Caco-2 (cell line): ENCODE measurements around the gene DDR2. TPM values are rescaled to one million over a fixed set of nuclear protein-coding genes. Genes with fewer than 3 reads are reported as not detected.

ENCODE experiments used
- BruUV-seq: library from RNA; stranded (reverse); fragments of 400-500 nt; replicated peaks from 2 replicates; lab custom pipeline; 2021; lab: Mats Ljungman, UMichigan
- CTCF ChIA-PET: fragments of 300-600 bp; sonication (Branson Sonifier 250); formaldehyde crosslinking; loops from one replicate; lab custom pipeline; 2022; ENCODE audit warnings: antibody characterized with exemption; lab: Charles Lee
- POLR2A ChIA-PET: fragments of 300-600 bp; sonication (Branson Sonifier 250); formaldehyde crosslinking; loops from one replicate; lab custom pipeline; 2022; ENCODE audit warnings: antibody characterized with exemption; lab: Charles Lee
- DNase-seq, 2 experiments: peaks; one replicate each; pipeline versions ENCODE4 v3.0.0 to v3.0.0-alpha.2; 2020 to 2022
- H3K27me3 ChIP-seq: replicated peaks from 2 replicates; pipeline ENCODE4 v1.6.0; 2011; ENCODE audit warnings: low read length; ENCODE audit not compliant: control insufficient read depth, insufficient read depth
- H3K36me3 ChIP-seq: 2 replicates; pipeline ENCODE4 v1.5.1; 2011; ENCODE audit warnings: low read length; ENCODE audit not compliant: control insufficient read depth, insufficient read depth
- H3K4me1 ChIP-seq: fragments of 250-450 bp; sonication (Bioruptor Pico); 2 replicates; pipeline ENCODE4 v1.5.1; 2020; ENCODE audit warnings: mild to moderate bottlenecking
- H3K4me3 ChIP-seq: 2 replicates; pipeline ENCODE4 v1.5.1; 2011; ENCODE audit warnings: low read depth, mild to moderate bottlenecking, control low read depth, low read length
- H3K9me3 ChIP-seq: fragments of 250-450 bp; sonication (Bioruptor Pico); 2 replicates; pipeline ENCODE4 v1.5.1; 2020; ENCODE audit warnings: mild to moderate bottlenecking, moderate library complexity
- H3K27ac Mint-ChIP-seq: one replicate; pipeline ENCODE4 v1.8.0; 2022; ENCODE audit warnings: mixed read lengths; ENCODE audit not compliant: unreplicated experiment
- H3K27me3 Mint-ChIP-seq: one replicate; pipeline ENCODE4 v1.8.0; 2022; ENCODE audit warnings: mixed read lengths; ENCODE audit not compliant: insufficient read depth, unreplicated experiment
- H3K36me3 Mint-ChIP-seq: one replicate; pipeline ENCODE4 v1.8.0; 2022; ENCODE audit warnings: mild to moderate bottlenecking, mixed read lengths; ENCODE audit not compliant: insufficient read depth, unreplicated experiment
- H3K4me1 Mint-ChIP-seq: one replicate; pipeline ENCODE4 v1.8.0; 2022; ENCODE audit warnings: low read depth, mixed read lengths; ENCODE audit not compliant: unreplicated experiment
- H3K4me3 Mint-ChIP-seq: one replicate; pipeline ENCODE4 v1.8.0; 2022; ENCODE audit warnings: mild to moderate bottlenecking, moderate library complexity, mixed read lengths; ENCODE audit not compliant: unreplicated experiment
- H3K9me3 Mint-ChIP-seq: one replicate; pipeline ENCODE4 v1.8.0; 2022; ENCODE audit warnings: mixed read lengths; ENCODE audit not compliant: unreplicated experiment
- CTCF ChIP-seq, 2 experiments: fragments of 200-600 bp in 1 of 2; IDR thresholded peaks; 1 replicate in 1 of 2; 2 replicates in 1 of 2; pipeline versions ENCODE4 v1.5.1 to v1.8.0; 2011 to 2022; ENCODE audit warnings: antibody characterized with exemption in 1 of 2, control low read depth in 1 of 2, inconsistent platforms in 1 of 2, low read depth in 1 of 2, low read length in 1 of 2, mild to moderate bottlenecking in 1 of 2, moderate library complexity in 1 of 2; ENCODE audit not compliant: insufficient read depth in 1 of 2, severe bottlenecking in 1 of 2, unreplicated experiment in 1 of 2
- intact Hi-C: fragments of 100-400 bp; cut with micrococcal nuclease; formaldehyde crosslinking; loops from one replicate; pipeline ENCODE4 v1.10.0; 2022; ENCODE audit not compliant: unreplicated experiment
- total RNA-seq: library from RNA; stranded (reverse); gene quantifications from 2 replicates; pipeline ENCODE4 v1.2.3, GENCODE V29; 2022

DDR2 gene
- total RNA-seq, 1 experiment from 2014 or later: 0.73 TPM

GRCh38 chr1:162691999-162692575 is 59.8 kb downstream of the DDR2 start:
- Histone ChIP-seq H3K4me1 (0 out of 2 replicates have a peak, but pooled peaks cover 7% of the 10 kb centered on the region), H3K27me3 (no peaks in the 10 kb centered on the region), H3K36me3 (no peaks in the 10 kb centered on the region), H3K4me3 (no peak overlapping the region), H3K9me3 (no peaks in the 10 kb centered on the region)
- Mint-ChIP-seq H3K27ac (no peak overlapping the region), H3K36me3 (no peaks in the 10 kb centered on the region), H3K4me1 (peaks cover 12% of the 10 kb centered on the region), H3K4me3 (no peak overlapping the region), H3K27me3 (peaks cover 3% of the 10 kb centered on the region), H3K9me3 (no peaks in the 10 kb centered on the region)
- ChIA-PET POLR2A (no interaction called here), CTCF (no interaction called here)
- intact Hi-C loops: no loop called here
- TF ChIP-seq CTCF (IDR thresholded peaks at IDR 0.05; ENCODE audit: insufficient read depth in 1 of 2, low read depth in 1 of 2, low read length in 1 of 2, severe bottlenecking in 1 of 2, unreplicated experiment in 1 of 2): no peak
- BruUV-seq: no TSS peak
- DNase-seq: no peak

- H3K9me3 Mint-ChIP-seq: no peaks in the 10 kb centered on the region
- no peaks in the 10 kb centered on the region for H3K27me3 ChIP-seq
- H3K4me3 Mint-ChIP-seq: no peak overlapping the region
- H3K9me3 ChIP-seq: no peaks in the 10 kb centered on the region
- no peak overlapping the region for H3K27ac Mint-ChIP-seq
- no peaks in the 10 kb centered on the region for H3K36me3 ChIP-seq
- H3K4me1 ChIP-seq: 0 out of 2 replicates have a peak, but pooled peaks cover 7% of the 10 kb centered on the region
- intact Hi-C loops: no loop called here
- H3K27me3 Mint-ChIP-seq: no peaks in the 10 kb centered on the region
- H3K4me3 ChIP-seq: no peak overlapping the region
- BruUV-seq: no TSS peak
- DNase-seq: no peak
- CTCF ChIA-PET: interaction anchor here (1.7 kb wide), 1 partner anchor 105 kb away, joined by 4 read pairs; no protein-coding TSS in a partner anchor
- POLR2A ChIA-PET: interaction anchor here (0.6 kb wide), 1 partner anchor 175 kb away, joined by 3 read pairs; no protein-coding TSS in a partner anchor
- no peaks in the 10 kb centered on the region for H3K36me3 Mint-ChIP-seq
- no peak for TF ChIP-seq CTCF (IDR thresholded peaks at IDR 0.05; ENCODE audit: insufficient read depth in 1 of 2, low read depth in 1 of 2, low read length in 1 of 2, severe bottlenecking in 1 of 2, unreplicated experiment in 1 of 2)
- peaks cover 12% of the 10 kb centered on the region for H3K4me1 Mint-ChIP-seq
Observed at GRCh38 chr1:162694911-162695310, 62.6 kb downstream of the DDR2 start.

GRCh38 chr1:162695687-162696086 is 63.4 kb downstream of the DDR2 start:
- H3K9me3 ChIP-seq: no peaks in the 10 kb centered on the region
- no peak overlapping the region for H3K4me3 ChIP-seq
- Mint-ChIP-seq H3K36me3 (no peaks in the 10 kb centered on the region), H3K27ac (no peak overlapping the region), H3K4me1 (peaks cover 12% of the 10 kb centered on the region), H3K27me3 (no peaks in the 10 kb centered on the region), H3K4me3 (no peak overlapping the region), H3K9me3 (no peaks in the 10 kb centered on the region)
- no peaks in the 10 kb centered on the region for H3K27me3 ChIP-seq
- TF ChIP-seq CTCF (IDR thresholded peaks at IDR 0.05; ENCODE audit: insufficient read depth in 1 of 2, low read depth in 1 of 2, low read length in 1 of 2, severe bottlenecking in 1 of 2, unreplicated experiment in 1 of 2): no peak
- BruUV-seq: no TSS peak
- H3K4me1 ChIP-seq: 0 out of 2 replicates have a peak, but pooled peaks cover 7% of the 10 kb centered on the region
- no peaks in the 10 kb centered on the region for H3K36me3 ChIP-seq
- ChIA-PET CTCF (interaction anchor here (1.7 kb wide), 1 partner anchor 105 kb away, joined by 4 read pairs; no protein-coding TSS in a partner anchor), POLR2A (no interaction called here)
- DNase-seq: no peak
- intact Hi-C loops: no loop called here
